ENCODE data around the gene UTP25. TPM values are rescaled to one million over a fixed set of nuclear protein-coding genes. Genes with fewer than 3 reads are reported as not detected.

UTP25 gene
- total RNA-seq, 1 experiment from 2014 or later, result 12.7 TPM

- TF ChIP-seq EGR1 (IDR thresholded peaks at IDR 0.05; ENCODE audit: low read depth) (no peak), SP1 (IDR thresholded peaks at IDR 0.05; ENCODE audit: low read depth) (no peak), TCF7L2 (IDR thresholded peaks at IDR 0.05; ENCODE audit: borderline replicate concordance, extremely low read depth, insufficient read depth, insufficient read length) (no peak), ZNF274 (IDR thresholded peaks at IDR 0.05; ENCODE audit: low read depth, low read length) (no peak), ATF3 (IDR thresholded peaks at IDR 0.05) (no peak)
Measured at GRCh38 chr1:209783386-209783785, 44.4 kb upstream of the UTP25 start (continued).

- peak within 1 kb of the TSS; percentile 89 to 93 for H3K4me3 ChIP-seq (replicated peaks in 1 of 2; ENCODE audit: low read depth in 1 of 2, low read length in 2 of 2)
- intact Hi-C loops (cut with micrococcal nuclease), result loop anchor here (1.0 kb wide), 2 partner anchors 22 to 37 kb away; partner anchors contain the start of gene IRF6
- H3K9me3 ChIP-seq (ENCODE audit: control insufficient read depth in 1 of 2, insufficient read depth in 1 of 2, low read depth in 1 of 2, low read length in 2 of 2), result no peaks in the 10 kb centered on the region
- H3K4me2 ChIP-seq (ENCODE audit: low read length), result peak within 1 kb of the TSS; percentile 93
- no peaks in the 10 kb centered on the region for H4K20me1 ChIP-seq (ENCODE audit: insufficient read depth)
- peaks cover 18% of the 10 kb centered on the region for H3K79me2 ChIP-seq (ENCODE audit: insufficient read depth, low read length)
- no peaks in the 10 kb centered on the region for H3K9me2 ChIP-seq (ENCODE audit: insufficient read depth)
- RAD21 ChIA-PET (ENCODE audit: low non-redundant PET in 1 of 2, low total read pairs in 2 of 2, uncharacterized antibody in 2 of 2, unreplicated experiment in 2 of 2), result no interaction called here
- peak within 1 kb of the TSS; percentile 96 for H3K9ac ChIP-seq (ENCODE audit: low read length)
- POLR2A ChIA-PET, result interaction anchor here (0.7 to 1.0 kb wide), 3 partner anchors 18 to 43 kb away, joined by 3 to 5 read pairs (median 4); partner anchors contain the start of gene UTP25
- ATAC-seq (peak; percentile 99), DNase-seq (ENCODE audit: low read depth, low spot score) (peak; percentile 93)
- H3K4me1 ChIP-seq (ENCODE audit: control insufficient read depth in 1 of 2, insufficient read depth in 2 of 2, low read length in 2 of 2), result peaks cover 6 to 15% of the 10 kb centered on the region in 2 experiments
- no peak within 1 kb of the TSS for H2AFZ ChIP-seq (ENCODE audit: low read depth, low read length, poor library complexity, severe bottlenecking)
- CTCF ChIA-PET, result interaction anchor here (1.3 kb wide), 1 partner anchor 208 kb away, joined by 4 read pairs; no protein-coding TSS in a partner anchor
- BruUV-seq (replicated peaks), result TSS peak; percentile 99
- no peaks in the 10 kb centered on the region for H3K27me3 ChIP-seq (ENCODE audit: insufficient read depth, low read length)
- peaks cover 7 to 9% of the 10 kb centered on the region in 2 experiments; a peak in 2 of 4 replicates for H3K36me3 ChIP-seq (ENCODE audit: control insufficient read depth in 1 of 2, insufficient read depth in 2 of 2, low read length in 2 of 2)
- peak within 1 kb of the TSS; percentile 68 for H3K27ac ChIP-seq (ENCODE audit: low read depth, low read length)
- TF ChIP-seq RAD21 (IDR thresholded peaks at IDR 0.05; ENCODE audit: low read depth), result no peak
- TF ChIP-seq TCF7L2 (IDR thresholded peaks at IDR 0.05; ENCODE audit: borderline replicate concordance, extremely low read depth, insufficient read depth, insufficient read length), result peak; percentile 60
- TF ChIP-seq EZH2 (IDR thresholded peaks at IDR 0.05), result no peak
- peak; percentile 85 for TF ChIP-seq ELF1 (IDR thresholded peaks at IDR 0.05; ENCODE audit: borderline replicate concordance, low read depth)
- TF ChIP-seq MAX (IDR thresholded peaks at IDR 0.05), result peak; percentile 85
- TF ChIP-seq EZH2phosphoT487 (IDR thresholded peaks at IDR 0.05; ENCODE audit: borderline replicate concordance), result no peak
- TF ChIP-seq FOSL1 (IDR thresholded peaks at IDR 0.05; ENCODE audit: low read depth), result no peak; the same call in 1 of the 2 replicates
- TF ChIP-seq ZBTB33 (IDR thresholded peaks at IDR 0.05; ENCODE audit: extremely low read depth, insufficient replicate concordance, low read length), result peak; percentile 96
- no peak for TF ChIP-seq CBX3 (IDR thresholded peaks at IDR 0.05; ENCODE audit: low read depth)
- peak; percentile 75 for TF ChIP-seq SP1 (IDR thresholded peaks at IDR 0.05; ENCODE audit: low read depth)
- no peak for TF ChIP-seq CEBPB (IDR thresholded peaks at IDR 0.05; ENCODE audit: low read depth)
- TF ChIP-seq EGR1 (IDR thresholded peaks at IDR 0.05; ENCODE audit: low read depth), result no peak
- no peak for TF ChIP-seq CTCF (IDR thresholded peaks at IDR 0.05 in 2 of 3, conservative IDR thresholded peaks at IDR 0.05 in 1 of 3; ENCODE audit: borderline replicate concordance in 1 of 3, insufficient read depth in 1 of 3, low read depth in 2 of 3, low read length in 2 of 3)
Measured at GRCh38 chr1:209784265-209785169, 43.3 kb upstream of the UTP25 start, which contains the start of gene C1orf74. TSS of gene C1orf74 (minus strand) at chr1:209784559. CDS start at chr1:209783634, 925 bp downstream.
